C1 segment of cervical spinal cord (tissue), 14 donors: ENCODE data around the gene ATP13A1.
A peak's percentile ranks its signal among the peaks of the same experiment; 100 is the strongest.
"Not testable (repeated sequence)": the region's sequence is repeated elsewhere in the genome, so short reads cannot be mapped to it uniquely, and the experiment has no call there.

Experiments used
- DNase-seq, 14 donors: peaks; one replicate each; lab custom pipeline; 2025; lab: John Stamatoyannopoulos, UW

The ATP13A1 gene

DNA sequence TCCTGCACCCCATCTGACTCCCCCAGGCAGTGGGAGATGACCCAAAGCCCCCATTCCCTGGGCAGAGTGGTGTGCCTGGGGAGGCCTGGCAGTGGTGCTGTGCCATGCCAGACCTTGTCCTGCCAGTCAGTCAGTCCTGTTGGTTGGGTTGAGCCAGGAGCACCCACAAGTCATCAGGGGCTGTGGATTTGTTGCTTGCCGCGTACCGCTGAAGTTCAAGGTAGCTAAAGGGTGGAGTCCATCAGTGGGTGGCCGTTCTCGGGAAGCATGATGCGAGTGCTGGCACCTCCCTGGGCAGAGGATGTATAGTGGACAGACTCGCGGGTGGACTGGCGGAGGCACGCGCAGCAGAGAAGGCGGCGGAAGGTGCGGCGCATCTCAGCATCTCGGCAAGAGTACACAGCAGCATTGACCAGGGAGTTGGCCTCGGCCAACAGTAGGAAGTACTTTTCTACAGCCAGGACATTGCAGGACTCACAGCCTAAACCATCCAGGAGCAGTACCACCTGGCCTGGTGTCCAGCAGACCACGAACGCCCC is 39.4 kb downstream of the ATP13A1 start:
- no peak for DNase-seq

DNA sequence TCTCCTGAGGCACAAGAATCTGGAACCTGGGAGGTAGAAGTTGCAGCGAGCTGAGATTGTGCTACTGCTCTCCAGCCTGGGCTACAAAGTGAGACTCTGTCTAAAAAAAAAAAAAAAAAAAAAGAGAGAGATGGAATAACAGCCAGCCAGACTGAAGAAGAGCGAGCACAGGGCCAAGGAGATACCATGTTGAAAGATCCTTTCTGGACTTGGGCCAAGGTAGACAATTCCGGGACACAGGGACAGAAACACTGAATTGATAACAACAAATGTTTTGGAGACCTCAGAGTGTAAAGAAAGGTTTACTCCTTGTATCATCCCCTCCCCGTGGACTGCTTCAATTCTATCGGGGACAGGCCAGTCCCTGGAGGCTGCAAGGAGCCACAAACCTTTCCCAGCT is 40.1 kb downstream of the ATP13A1 start:
- DNase-seq: no peak

DNA sequence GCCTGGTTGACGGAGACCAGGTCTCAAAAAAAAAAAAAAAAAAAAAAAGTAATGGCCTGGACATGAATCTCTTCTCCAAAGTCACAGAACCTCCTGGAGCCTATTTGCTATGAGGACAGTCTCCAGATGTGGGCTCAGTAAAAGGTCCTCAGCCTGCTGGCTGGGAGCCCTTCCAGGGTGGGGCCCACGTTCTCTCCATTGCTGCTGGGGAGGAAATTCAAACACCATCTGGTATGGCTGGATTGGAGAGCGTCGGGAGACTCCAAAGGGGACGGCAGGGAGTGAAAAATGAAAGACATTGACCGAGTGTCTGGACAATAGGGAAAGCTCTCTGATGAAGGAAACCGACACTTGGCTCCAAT is 43.6 kb downstream of the ATP13A1 start:
- no peak for DNase-seq

DNA sequence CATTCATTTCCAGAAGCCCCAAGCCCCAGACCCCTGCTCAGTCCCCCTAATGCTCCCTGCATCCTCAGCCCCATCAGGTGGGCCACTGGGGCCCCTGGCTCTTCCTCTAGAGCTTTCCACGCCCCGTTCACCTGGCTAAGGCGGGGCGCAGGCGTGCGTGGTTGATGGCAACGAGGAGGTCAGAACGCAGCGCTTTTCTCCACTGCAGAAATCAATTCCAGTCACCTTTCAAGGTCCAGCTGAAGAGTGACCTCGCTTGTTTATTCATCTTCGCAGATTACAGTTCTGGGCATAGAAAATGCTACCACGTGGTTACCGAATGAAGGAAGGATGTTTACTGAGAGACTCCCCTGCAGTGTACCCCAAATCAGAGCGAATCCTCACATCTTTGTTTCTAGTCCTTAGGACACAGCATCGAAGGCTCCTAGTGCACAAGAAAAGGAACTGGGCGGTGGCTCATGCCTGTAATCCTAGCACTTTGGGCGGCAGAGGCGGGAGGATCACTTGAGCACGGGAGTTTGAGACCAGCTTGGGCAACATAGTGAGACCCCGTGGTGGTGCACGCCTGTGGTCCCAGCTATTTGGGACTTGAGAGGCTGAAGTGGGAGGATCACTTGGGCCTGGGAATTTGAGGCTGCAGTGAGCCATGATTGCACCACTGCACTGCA is 44.2 kb downstream of the ATP13A1 start:
- DNase-seq: no peak

DNA sequence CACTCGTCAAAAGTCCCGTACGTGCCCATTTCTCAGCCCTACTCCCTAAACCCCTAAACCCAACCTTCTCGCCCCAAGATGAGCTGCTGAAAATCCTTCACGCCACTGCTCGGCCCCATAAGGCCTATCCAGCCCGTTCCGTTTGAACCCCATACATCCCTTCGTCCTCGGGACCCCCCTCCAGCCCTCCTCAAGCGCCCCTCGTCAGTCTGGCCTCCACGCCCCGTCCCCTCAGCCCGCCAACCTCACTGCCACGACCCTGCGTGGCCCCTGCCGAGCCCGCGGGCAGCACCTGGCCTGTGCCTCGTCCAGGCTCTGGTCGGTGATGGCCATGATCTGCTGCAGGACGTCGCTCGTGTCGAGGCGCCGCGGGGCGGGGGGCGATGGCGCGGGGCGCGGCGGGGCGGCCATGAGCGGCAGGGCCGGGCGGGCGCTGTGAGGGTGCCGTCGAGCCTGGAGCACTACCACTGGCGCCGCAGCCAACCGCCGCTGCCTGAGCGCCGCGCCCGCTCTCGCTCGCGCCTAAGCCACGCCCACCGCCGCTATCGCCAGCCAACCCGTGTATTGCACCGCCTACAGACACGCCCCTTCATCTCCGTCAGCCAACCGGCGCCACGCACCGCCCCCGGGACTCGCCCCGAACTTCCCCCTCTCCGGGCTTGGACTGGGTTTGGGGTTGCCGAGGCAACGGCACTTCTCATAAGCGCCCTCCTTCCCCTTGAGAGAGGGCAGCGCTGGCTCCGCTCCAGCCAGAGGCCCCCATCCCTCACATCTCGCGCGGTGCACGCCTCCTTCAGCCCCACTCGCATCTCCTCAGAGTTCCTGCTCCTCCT is 45.0 kb downstream of the ATP13A1 start, which contains the start of gene PBX4:
Gene PBX4 (minus strand): TSS at position 469 of the 833 bp plus-strand sequence. CDS start 58 bp downstream, at position 411.
- DNase-seq: peak in 13 of 14 donors; percentile 28 to 87 (median 72)

DNA sequence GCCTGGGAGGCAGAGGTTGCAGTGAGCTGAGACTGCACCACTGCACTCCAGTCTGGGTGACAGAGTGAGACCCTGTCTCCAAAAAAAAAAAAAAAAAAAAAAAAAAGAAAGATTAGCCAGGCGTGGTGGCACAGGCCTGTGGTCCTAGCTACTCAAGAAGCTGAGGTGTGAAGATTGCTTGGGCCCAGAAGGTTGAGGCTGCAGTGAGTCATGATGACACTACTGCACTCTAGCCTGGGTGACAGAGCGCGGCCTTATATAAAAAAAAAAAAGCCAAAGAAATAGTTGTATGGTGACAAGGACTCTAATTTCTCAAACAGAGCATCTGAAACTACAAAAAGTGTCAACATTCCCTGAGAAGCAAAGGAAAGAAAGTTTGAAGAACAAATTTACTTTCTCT is 48.4 kb downstream of the ATP13A1 start:
- no peak for DNase-seq

DNA sequence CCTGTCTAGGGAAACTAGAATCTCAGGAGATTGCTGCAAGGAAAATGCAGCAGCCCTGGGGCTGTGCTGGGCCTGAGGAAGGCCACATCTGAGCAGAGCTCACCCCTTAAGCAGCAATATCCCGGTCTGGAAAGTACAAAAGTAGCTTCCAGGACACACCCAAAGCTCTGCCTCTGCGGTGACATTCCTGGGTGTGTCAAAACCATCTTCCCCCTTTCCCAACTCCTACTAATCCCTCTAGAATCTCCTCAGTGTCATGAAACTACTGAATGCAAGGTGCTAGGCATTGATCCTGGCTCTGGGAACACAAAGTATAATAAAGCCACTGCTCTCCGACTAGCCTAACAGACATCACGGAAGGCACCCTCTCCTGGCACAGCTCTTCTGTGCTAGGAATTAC is 50.0 kb downstream of the ATP13A1 start:
- DNase-seq: no peak

DNA sequence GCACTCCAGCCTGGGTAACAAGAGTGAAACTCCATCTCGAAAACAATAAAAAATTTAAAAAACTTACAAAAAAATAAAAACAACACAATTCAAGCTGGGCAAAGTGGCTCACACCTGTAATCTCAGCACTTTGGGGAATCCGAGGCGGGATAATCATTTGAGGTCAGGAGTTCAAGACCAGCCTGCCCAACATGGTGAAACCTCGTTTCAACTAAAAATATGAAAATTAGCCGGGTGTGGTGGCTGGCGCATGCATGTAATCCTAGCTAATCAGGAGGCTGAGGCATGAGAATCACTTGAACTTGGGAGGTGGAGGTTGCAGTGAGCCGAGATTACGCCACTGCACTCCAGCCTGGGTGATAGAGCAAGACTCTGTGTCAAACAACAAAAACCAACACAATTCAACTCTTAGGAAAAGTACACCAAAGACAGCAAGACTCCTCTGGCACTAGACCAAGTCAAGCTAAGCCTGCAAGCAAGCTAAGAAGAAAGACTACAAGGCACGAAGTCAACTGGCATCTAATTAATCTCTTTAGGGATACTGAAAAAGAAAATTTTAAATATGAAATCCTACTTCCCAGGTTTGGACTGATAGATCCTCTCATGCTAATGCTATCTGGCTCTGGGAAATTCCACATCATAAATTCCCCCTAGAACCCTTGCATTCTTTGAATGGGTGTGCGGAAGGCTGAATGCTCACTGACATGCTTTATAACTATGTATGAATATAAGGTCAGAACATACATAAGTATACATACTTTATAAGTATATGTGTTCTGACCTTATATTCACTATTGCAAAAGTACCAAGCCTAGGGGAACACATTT is 52.9 kb downstream of the ATP13A1 start:
- no peak for DNase-seq

DNA sequence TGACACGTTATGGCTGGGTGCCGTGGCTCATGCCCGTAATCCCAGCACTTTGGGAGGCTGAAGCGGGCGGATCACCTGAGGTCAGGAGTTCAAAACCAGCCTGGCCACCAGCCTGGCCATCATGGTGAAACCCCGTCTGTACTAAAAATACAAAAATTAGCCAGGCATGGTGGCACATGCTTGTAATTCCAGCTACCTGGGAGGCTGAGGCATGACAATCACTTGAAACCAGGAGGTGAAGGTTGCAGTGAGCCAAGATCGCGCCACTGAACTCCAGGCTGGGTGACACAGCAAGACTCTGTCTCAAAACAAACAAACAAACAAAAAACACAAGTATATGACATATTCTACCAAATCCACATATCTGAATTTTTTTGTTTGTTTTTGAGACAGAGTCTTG is 56.8 kb downstream of the ATP13A1 start:
- DNase-seq: not testable (repeated sequence)

DNA sequence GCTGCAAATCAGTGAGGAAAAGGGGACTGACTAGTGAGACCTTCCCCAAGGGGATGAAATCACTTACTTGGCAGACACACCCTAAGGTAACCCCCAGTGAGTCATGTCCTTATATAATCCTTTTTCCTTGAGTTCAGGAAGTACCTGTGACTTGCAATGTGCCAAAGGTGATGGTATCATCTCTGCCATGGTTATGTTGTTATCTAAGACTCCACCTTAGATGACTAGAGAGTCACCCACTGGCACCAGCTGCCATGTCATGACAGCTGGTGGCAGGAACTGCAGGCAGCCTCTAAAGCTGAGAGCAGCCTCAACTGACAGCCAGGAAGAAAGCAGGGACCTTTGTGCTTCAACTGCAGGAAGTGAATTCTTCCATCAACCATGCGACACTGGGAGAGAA is 57.5 kb downstream of the ATP13A1 start:
- DNase-seq: no peak

DNA sequence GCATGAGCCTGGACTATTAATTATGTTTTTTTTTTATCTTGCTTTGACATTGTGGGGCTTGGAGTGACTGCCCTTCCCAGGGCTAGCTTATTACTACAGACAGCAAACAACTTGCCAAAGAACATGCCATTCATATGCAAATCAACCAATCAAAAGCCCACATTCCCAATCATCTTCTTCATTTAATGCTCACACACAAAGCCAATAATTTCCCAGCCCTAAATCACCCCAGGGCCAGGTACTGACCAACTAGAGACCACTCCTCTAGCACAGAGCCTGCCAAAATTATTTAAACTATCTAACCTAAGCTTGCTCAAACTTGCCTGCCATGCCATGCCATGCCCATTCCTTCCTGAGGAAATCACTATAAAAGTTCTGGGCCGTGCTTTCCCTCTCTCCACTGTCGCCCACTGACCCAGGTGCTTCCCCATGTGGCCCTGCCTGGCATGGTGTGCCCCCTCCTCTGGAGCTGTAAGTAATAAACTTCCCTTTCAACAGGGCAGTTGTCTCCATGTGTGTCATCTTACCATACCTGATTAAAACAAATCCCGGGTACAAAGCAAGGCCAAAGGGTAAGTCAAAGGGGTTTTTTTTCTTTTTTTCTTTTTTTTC is 60.7 kb downstream of the ATP13A1 start:
- no peak for DNase-seq

DNA sequence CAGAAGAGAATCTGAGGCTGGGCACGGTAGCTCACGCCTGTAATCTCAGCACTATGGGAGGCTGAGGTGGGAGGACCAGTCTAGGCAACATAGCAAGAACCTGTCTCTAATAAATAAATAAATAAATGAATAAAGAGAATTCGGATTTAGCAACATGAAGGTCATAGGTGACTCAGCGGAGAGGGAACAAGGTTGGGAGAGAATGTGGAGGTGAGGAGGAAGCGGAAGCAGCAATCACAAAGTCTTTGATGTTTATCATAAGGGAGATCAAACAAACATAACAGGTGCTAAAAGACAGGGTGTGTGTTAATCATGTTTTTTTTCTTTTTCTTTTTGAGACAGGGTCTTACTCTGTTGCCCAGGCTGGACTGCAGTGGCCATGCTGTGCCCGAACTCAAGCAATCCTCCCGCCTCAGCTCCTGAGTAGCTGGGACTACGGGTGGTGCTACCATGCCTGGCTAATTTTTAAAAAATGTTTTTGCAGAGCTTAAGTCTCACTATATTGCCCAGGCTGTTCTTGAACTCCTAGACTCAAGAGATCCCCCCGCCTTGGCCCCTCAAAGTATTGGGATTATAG is 61.3 kb downstream of the ATP13A1 start:
- no peak for DNase-seq

DNA sequence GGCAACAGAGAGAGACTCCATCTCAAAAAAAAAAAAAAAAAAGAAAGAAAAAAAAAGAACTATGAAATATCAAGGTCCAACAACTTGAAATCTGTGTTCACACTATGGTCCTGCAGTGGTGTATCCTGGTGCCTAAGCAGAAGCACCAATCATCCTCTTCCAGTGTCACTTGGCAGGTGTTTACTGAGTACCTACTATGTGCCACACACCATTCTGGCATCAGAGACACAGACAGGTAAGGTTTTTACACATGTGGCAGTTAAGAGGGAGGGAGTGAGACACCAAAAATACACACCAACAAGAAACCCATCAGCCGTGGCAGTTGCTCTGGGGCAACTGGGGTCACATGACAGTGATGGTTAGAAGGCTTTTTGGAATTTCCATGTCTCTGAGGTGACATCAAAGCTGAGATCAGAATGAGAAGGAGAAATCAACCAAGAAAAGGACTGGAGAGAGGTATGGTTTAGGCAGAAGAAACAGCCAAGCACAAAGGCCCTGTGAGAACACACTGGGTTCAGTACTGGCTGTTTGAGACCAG is 62.6 kb downstream of the ATP13A1 start:
- no peak for DNase-seq

DNA sequence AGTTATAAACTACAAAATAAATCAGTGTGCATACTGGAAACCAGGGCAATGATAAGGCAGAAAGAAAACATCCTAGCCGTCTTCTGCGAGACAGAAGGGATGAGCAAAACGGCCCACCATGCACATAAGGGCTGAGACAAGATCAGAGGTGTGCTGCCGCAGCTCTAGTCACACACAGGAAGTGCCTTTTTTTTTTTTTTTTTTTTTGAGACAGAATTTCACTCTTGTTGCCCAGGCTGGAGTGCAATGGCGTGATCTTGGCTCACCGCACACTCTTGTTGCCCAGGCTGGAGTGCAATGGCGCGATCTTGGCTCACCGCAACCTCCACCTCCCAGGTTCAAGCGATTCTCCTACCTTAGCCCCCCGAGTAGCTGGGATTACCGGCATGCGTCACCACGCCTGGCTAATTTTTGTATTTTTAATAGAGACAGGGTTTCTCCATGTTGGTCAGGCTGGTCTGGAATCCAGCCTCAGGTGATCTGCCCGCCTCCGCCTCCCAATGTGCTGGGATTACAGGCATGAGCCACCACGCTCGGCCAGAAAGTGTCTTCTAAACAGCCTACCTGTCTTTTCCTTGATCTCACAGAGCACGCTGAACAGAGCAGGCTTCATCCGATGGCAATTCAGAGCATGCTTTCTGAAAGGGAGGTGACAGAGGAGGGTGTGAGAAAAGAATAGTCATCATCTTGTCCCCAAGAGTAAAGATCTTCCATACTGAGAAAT is 64.6 kb downstream of the ATP13A1 start:
- not testable (repeated sequence) for DNase-seq

DNA sequence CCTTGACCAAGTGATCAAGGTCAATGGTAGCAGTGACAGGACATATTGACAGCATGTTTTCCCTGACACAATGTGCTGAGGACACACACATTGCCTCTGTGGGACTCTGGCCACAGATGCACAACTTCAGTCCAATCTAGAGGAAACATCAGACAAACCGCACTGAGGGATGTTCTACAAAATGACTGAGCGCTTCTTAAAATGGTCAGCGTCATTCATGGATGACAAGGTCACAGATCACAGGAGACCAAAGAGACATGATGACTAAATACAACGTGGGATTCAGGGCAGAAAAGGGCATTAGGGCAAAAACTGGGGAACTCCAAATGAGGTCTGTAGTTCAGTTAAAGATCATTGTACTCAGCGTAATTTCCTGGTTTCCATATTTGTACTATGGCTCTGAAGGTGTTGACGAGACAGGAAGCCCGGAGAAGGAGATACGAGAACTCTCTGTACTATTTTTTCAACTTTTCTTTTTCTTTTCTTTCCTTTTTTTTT is 65.6 kb downstream of the ATP13A1 start:
- no peak for DNase-seq
